Suprapubic skin (tissue), 4 donors: Measurements from ENCODE around the gene RTP3. TPM values are rescaled to one million over a fixed set of nuclear protein-coding genes. Genes with fewer than 3 reads are reported as not detected.
A peak's percentile ranks its signal among the peaks of the same experiment; 100 is the strongest.
"Not testable (repeated sequence)": the region's sequence is repeated elsewhere in the genome, so short reads cannot be mapped to it uniquely, and the experiment has no call there.

Experiments used
- DNase-seq, 2 donors: peaks; one replicate each; pipeline ENCODE4 v3.0.0-alpha.2; 2019; ENCODE audit warnings: low spot score in 2 of 2
- H3K27ac ChIP-seq: fragments of 200-600 bp; sonication (generic); one replicate; pipeline ENCODE4 v1.5.1; 2019
- H3K27me3 ChIP-seq: fragments of 200-600 bp; sonication (generic); one replicate; pipeline ENCODE4 v1.5.1; 2019
- H3K36me3 ChIP-seq: fragments of 200-600 bp; sonication (generic); one replicate; pipeline ENCODE4 v1.5.1; 2019
- H3K4me1 ChIP-seq: fragments of 200-600 bp; sonication (generic); one replicate; pipeline ENCODE4 v1.5.1; 2019
- H3K4me3 ChIP-seq: fragments of 200-600 bp; sonication (generic); one replicate; pipeline ENCODE4 v1.5.1; 2019; ENCODE audit warnings: mild to moderate bottlenecking
- H3K9me3 ChIP-seq: fragments of 200-600 bp; sonication (generic); one replicate; pipeline ENCODE4 v1.5.1; 2019
- EP300 ChIP-seq: sonication (generic); formaldehyde crosslinking; IDR thresholded peaks from one replicate; pipeline ENCODE4 v1.6.1; 2017; ENCODE audit warnings: antibody characterized with exemption
- POLR2A ChIP-seq, 2 donors: fragments of 450-650 bp; IDR thresholded peaks; one replicate each; pipeline ENCODE4 v1.6.1; 2017; ENCODE audit warnings: antibody characterized with exemption in 2 of 2, mild to moderate bottlenecking in 2 of 2, moderate library complexity in 2 of 2
- POLR2AphosphoS5 ChIP-seq, 3 donors: sonication (generic); formaldehyde crosslinking; IDR thresholded peaks; one replicate each; pipeline ENCODE4 v1.6.1; 2017; ENCODE audit warnings: antibody characterized with exemption in 3 of 3
- WGBS: methylation state at CpG from one replicate; pipeline ENCODE4 v1.1.5; 2018; 5-methylcytosine and 5-hydroxymethylcytosine counted together
- total RNA-seq, 4 donors: library from RNA; depleted of rRNA; stranded (reverse); fragments of >200 nt; gene quantifications; one replicate each; pipeline ENCODE4 v1.1.0, GENCODE V29; 2016
- TF ChIP-seq, protein P1 (sequence below), 2 donors: fragments of 200-600 bp in 1 of 2; fragments of 450-650 bp in 1 of 2; sonication (generic) in 1 of 2; IDR thresholded peaks; one replicate each; pipeline ENCODE4 v1.5.1; 2016 to 2019; ENCODE audit warnings: antibody characterized with exemption in 2 of 2, mild to moderate bottlenecking in 1 of 2, moderate library complexity in 1 of 2

The RTP3 gene
- total RNA-seq, 4 donors from 2014 or later: not detected

- Histone ChIP-seq H3K27ac (no peak overlapping the region), H3K9me3 (no peaks in the 10 kb centered on the region), H3K27me3 (no peaks in the 10 kb centered on the region), H3K4me1 (peaks cover 9% of the 10 kb centered on the region), H3K4me3 (no peak overlapping the region), H3K36me3 (no peaks in the 10 kb centered on the region)
- no peak for DNase-seq
- no peak for TF ChIP-seq EP300
- no peak for TF ChIP-seq POLR2A (IDR thresholded peaks at IDR 0.05)
- TF ChIP-seq POLR2AphosphoS5 (IDR thresholded peaks at IDR 0.05): no peak
- TF ChIP-seq, protein P1, sequence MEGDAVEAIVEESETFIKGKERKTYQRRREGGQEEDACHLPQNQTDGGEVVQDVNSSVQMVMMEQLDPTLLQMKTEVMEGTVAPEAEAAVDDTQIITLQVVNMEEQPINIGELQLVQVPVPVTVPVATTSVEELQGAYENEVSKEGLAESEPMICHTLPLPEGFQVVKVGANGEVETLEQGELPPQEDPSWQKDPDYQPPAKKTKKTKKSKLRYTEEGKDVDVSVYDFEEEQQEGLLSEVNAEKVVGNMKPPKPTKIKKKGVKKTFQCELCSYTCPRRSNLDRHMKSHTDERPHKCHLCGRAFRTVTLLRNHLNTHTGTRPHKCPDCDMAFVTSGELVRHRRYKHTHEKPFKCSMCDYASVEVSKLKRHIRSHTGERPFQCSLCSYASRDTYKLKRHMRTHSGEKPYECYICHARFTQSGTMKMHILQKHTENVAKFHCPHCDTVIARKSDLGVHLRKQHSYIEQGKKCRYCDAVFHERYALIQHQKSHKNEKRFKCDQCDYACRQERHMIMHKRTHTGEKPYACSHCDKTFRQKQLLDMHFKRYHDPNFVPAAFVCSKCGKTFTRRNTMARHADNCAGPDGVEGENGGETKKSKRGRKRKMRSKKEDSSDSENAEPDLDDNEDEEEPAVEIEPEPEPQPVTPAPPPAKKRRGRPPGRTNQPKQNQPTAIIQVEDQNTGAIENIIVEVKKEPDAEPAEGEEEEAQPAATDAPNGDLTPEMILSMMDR (IDR thresholded peaks at IDR 0.05): no peak
Observed at GRCh38 chr3:46536758-46537157, 39.0 kb downstream of the RTP3 start.

DNA sequence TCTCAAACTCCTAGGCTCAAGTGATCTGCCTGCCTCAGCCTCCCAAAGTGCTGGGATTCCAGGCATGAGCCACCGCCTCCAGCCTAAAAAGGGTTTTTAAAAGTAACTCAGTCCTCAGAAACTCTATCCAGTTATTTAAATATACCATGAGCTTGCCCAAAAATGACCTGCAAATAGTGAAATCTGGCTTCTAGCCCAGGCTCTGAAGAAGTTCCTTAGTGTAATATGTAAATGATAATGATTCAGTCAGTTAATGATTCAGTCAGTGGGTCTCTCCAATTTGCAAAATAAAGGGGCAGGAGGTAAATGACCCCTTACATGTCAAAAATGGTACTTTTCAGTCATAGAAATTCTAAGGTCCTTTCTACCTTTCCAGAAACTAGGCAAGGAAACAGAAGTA lies 39.5 kb downstream of the RTP3 start:
- Histone ChIP-seq H3K27ac (no peak overlapping the region), H3K4me3 (no peak overlapping the region), H3K36me3 (no peaks in the 10 kb centered on the region), H3K27me3 (no peaks in the 10 kb centered on the region), H3K9me3 (no peaks in the 10 kb centered on the region), H3K4me1 (peaks cover 9% of the 10 kb centered on the region)
- TF ChIP-seq EP300: no peak
- no peak for TF ChIP-seq POLR2A (IDR thresholded peaks at IDR 0.05)
- TF ChIP-seq, protein P1 (IDR thresholded peaks at IDR 0.05): no peak
- TF ChIP-seq POLR2AphosphoS5 (IDR thresholded peaks at IDR 0.05): no peak
- 90% methylated on average over 1 of the region's 1 CpG for WGBS
- no peak for DNase-seq

- DNase-seq: no peak
- peaks cover 9% of the 10 kb centered on the region for H3K4me1 ChIP-seq
- no peaks in the 10 kb centered on the region for H3K9me3 ChIP-seq
- H3K4me3 ChIP-seq: no peak overlapping the region
- H3K27ac ChIP-seq: no peak overlapping the region
- no peak for TF ChIP-seq EP300
- TF ChIP-seq POLR2AphosphoS5 (IDR thresholded peaks at IDR 0.05): no peak
- TF ChIP-seq, protein P1 (IDR thresholded peaks at IDR 0.05): no peak
- no peaks in the 10 kb centered on the region for H3K27me3 ChIP-seq
- WGBS: 92% methylated on average over 5 of the region's 5 CpGs
- no peaks in the 10 kb centered on the region for H3K36me3 ChIP-seq
Observed at GRCh38 chr3:46537779-46538178, 40.0 kb downstream of the RTP3 start.

- H3K27me3 ChIP-seq, H3K27ac ChIP-seq, H3K4me1 ChIP-seq, DNase-seq, H3K9me3 ChIP-seq, H3K4me3 ChIP-seq, H3K36me3 ChIP-seq: not testable (repeated sequence)
- WGBS: 51% methylated on average over 5 of the region's 5 CpGs
Observed at GRCh38 chr3:46538425-46538802, 40.6 kb downstream of the RTP3 start.

DNA sequence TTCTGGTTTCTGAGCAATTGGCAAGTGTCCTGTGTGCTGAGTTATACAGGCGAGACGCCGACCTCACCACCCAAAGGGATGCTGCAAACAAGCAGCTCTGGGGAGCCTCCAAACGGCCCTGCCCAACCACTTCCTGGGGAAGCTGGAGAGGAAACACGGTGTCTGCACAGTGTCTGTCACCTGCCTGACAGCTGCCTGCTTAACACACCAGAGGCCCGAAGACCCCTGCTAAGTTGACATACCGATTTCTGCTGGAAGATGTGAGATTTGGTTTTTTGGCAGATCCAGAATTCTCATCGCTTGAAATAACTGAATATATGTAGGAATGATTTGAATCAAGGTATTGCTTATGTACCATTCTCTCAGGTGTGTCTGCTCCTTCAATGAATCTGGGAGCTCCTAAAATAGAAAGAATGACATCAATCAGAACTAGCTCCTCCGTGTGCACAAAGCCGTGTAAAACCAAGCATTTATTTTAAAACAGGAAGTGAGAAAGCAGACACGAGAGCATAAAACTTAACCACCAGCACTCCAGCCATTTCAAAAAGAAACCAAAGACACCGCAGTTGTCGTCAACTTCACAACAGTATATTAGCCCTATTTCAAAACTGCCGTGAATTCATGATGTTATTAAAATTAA lies 41.1 kb downstream of the RTP3 start:
- no peaks in the 10 kb centered on the region for H3K36me3 ChIP-seq
- H3K9me3 ChIP-seq: no peaks in the 10 kb centered on the region
- TF ChIP-seq EP300 (no peak), POLR2A (IDR thresholded peaks at IDR 0.05) (no peak), POLR2AphosphoS5 (IDR thresholded peaks at IDR 0.05) (no peak)
- TF ChIP-seq, protein P1 (IDR thresholded peaks at IDR 0.05): no peak
- 28% methylated on average over 14 of the region's 14 CpGs for WGBS
- H3K4me3 ChIP-seq: no peak overlapping the region
- no peaks in the 10 kb centered on the region for H3K27me3 ChIP-seq
- H3K27ac ChIP-seq: no peak overlapping the region
- peaks cover 9% of the 10 kb centered on the region for H3K4me1 ChIP-seq
- DNase-seq: peak; percentile 76 to 83

GRCh38 chr3:46539443-46540005 lies 41.7 kb downstream of the RTP3 start:
- TF ChIP-seq, protein P1 (IDR thresholded peaks at IDR 0.05): no peak
- TF ChIP-seq POLR2AphosphoS5 (IDR thresholded peaks at IDR 0.05): no peak
- no peak for TF ChIP-seq EP300
- no peak for TF ChIP-seq POLR2A (IDR thresholded peaks at IDR 0.05)
- Histone ChIP-seq H3K9me3 (no peaks in the 10 kb centered on the region), H3K4me1 (peaks cover 9% of the 10 kb centered on the region), H3K27me3 (no peaks in the 10 kb centered on the region), H3K27ac (no peak overlapping the region), H3K4me3 (no peak overlapping the region), H3K36me3 (no peaks in the 10 kb centered on the region)
- DNase-seq: peak in 1 of 2 donors; percentile 37
- 91% methylated on average over 9 of the region's 9 CpGs for WGBS
